ENCODE results near the gene INPP5K. TPM values are rescaled to one million over a fixed set of nuclear protein-coding genes. Genes with fewer than 3 reads are reported as not detected.

INPP5K gene
- polyA plus RNA-seq, 1 donor from 2014 or later, result 35.8 TPM

- TF ChIP-seq RAD21 (conservative IDR thresholded peaks at IDR 0.05) (no peak), EP300 (conservative IDR thresholded peaks at IDR 0.05; ENCODE audit: poor library complexity, severe bottlenecking) (no peak), SMC3 (conservative IDR thresholded peaks at IDR 0.05; ENCODE audit: poor library complexity) (no peak)
These were observed 24.8 kb downstream of the INPP5K start (continued) for GRCh38 chr17:1491443-1492248.

- Histone ChIP-seq H3K27ac (ENCODE audit: low read length) (no peak overlapping the region), H3K9me2 (ENCODE audit: insufficient read depth, low read length) (no peaks in the 10 kb centered on the region), H3K36me3 (ENCODE audit: insufficient read depth, low read length) (no peaks in the 10 kb centered on the region), H3K4me2 (ENCODE audit: low read length) (peak overlapping the region; percentile 35), H3F3A (ENCODE audit: insufficient read depth, low read length, poor library complexity, severe bottlenecking) (no peaks in the 10 kb centered on the region), H2AFZ (ENCODE audit: low read depth, low read length) (peak overlapping the region; percentile 33), H3K79me2 (replicated peaks; ENCODE audit: insufficient read depth, low read length) (no peaks in the 10 kb centered on the region), H3K9me3 (ENCODE audit: low read length) (no peaks in the 10 kb centered on the region), H3K4me3 (ENCODE audit: low read length) (peak overlapping the region; percentile 75), H3K9ac (ENCODE audit: low read length) (peak overlapping the region; percentile 62), H4K20me1 (ENCODE audit: insufficient read depth) (no peaks in the 10 kb centered on the region), H3K27me3 (ENCODE audit: insufficient read depth, low read depth, low read length) (peaks cover 11% of the 10 kb centered on the region)
- TF ChIP-seq MXI1 (conservative IDR thresholded peaks at IDR 0.05; ENCODE audit: poor library complexity, severe bottlenecking), result no peak
- no peak for TF ChIP-seq SMC3 (conservative IDR thresholded peaks at IDR 0.05; ENCODE audit: poor library complexity)
- TF ChIP-seq TAF1 (IDR thresholded peaks at IDR 0.05; ENCODE audit: low read depth), result no peak
- TF ChIP-seq EP300 (conservative IDR thresholded peaks at IDR 0.05; ENCODE audit: poor library complexity, severe bottlenecking), result no peak
- TF ChIP-seq RAD21 (conservative IDR thresholded peaks at IDR 0.05), result no peak
- TF ChIP-seq POLR2AphosphoS5 (IDR thresholded peaks at IDR 0.05), result no peak
- no peak for TF ChIP-seq REST (IDR thresholded peaks at IDR 0.05; ENCODE audit: borderline replicate concordance)
- TF ChIP-seq CTCF (IDR thresholded peaks at IDR 0.05; ENCODE audit: poor library complexity, severe bottlenecking), result no peak
- TF ChIP-seq EZH2 (IDR thresholded peaks at IDR 0.05; ENCODE audit: borderline replicate concordance, insufficient read depth, low read length, poor library complexity, severe bottlenecking), result no peak
These were observed 25.6 kb downstream of the INPP5K start for GRCh38 chr17:1490643-1491442.

Measured in neural cell (in vitro differentiated cells).